HG02759 (cell line): ENCODE results near the gene DENND4A.
A peak's percentile ranks its signal among the peaks of the same experiment; 100 is the strongest.

ENCODE experiments used
- ATAC-seq: cut with Tn5 transposase; IDR thresholded peaks from one replicate; pipeline ENCODE4 v1.9.1; 2021; ENCODE audit warnings: mild to moderate bottlenecking, moderate library complexity; ENCODE audit not compliant: unreplicated experiment

Gene DENND4A

DNA sequence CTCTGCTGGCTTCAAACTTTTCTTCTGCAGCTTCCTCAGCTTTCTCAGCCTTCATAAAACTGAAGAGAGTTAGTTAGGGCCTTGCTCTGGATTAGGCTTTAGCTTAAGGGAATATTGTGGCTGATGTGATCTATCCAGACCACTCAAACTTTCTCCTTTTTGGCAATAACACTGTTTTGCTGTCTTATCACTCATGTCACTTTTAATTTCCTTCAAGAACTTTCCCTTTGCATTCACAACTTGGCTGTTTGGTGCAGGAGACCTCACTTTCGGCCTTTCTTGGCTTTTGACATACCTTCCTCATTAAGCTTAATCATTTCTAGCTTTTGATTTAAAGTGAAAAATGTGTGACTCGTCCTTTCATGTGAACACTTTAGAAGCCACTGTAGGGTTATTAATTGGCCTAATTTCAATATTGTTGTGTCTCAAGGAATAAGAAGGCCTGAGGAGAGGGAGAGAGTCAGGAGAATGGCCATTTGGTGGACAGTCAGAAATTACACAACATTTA is 109.6 kb downstream of the DENND4A start:
- no peak for ATAC-seq

DNA sequence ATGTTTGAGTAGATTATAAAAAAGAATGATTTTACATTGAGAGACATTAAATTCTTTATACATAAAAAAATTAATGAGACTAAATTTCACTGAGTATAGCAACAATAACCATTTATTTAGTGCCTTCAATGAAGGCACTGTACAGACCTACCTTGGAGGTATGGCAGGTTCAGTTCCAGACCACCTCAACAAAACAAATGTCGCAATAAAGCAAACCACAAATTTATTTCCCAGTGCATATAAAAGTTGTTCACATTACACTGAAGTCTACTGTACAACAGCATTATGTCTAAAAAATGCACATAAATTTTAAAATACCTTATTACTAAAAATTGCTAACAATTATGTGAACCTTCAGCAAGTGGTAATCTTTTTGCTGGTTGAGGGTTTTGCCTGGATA is 111.5 kb downstream of the DENND4A start:
- ATAC-seq = no peak

DNA sequence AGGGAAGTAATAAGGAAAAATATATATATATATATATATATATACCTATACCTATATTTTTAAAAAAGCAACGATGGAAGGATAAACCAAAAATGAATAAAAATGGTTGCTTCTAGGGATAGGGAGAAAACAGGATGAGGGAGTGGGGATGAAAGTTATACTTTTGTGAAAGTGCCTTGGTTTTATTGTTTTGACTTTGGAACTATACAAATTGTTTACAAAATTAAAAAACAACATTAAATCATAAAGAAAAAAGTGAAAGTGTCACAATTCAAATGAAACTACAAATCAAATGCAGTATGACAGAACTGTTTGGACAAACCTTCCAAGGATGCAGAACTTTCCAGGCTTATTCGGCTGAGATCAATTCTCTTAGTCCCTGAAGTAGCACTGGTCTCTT is 116.0 kb downstream of the DENND4A start:
- ATAC-seq = no peak

DNA sequence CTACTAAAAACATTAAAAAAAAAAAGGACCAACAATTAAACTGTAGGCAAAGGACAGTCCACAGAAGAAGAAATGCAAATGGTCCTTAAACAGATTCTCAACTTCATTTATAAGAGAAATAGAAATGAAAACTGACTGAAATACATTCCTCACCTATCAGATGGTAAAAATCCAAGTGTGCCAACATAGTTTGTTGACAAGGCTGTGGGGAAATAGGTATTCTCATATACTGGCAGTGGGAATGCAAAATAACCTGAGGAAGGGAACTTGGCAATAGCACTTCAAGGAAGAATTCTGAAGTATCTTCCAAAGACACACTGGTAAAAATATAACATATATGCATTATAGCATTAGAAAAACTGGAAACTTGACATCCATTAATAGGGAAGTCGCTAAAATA is 116.5 kb downstream of the DENND4A start:
- ATAC-seq = no peak

DNA sequence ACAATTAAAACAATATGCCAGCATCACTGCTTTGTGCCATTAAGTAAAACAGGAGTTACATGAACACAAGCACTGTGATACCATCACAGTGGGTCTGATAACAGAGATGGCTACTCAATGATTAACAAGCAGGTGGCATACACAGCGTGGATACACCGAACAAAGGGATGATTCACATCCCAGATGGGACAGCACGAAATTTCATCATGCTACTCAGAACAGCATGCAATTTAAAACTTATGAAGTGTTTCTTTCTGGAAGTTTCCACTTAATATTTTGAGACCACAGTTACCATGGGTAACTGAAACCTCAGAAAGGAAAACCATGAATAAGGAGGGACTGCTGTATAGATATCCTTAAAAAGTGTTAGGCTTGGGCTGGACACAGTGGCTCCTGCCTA is 125.8 kb downstream of the DENND4A start:
- no peak for ATAC-seq

DNA sequence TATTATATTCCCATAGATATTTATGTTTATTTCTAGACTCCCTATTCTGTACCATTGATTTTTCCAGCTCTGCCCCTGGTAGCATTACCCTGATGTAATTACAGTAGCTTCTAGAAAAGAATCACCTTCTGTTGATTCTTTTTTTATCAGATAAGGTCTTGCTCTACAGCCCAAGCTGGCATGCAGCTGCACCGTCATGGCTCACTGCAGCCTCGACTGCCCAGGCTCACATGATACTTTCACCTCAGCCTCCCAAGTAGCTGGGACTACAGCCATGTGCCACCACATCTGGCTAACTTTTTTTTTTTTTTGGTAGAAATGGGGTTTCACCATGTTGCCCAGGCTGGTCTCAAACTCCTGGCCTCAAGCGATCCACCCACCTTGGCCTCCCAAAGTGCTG is 128.6 kb downstream of the DENND4A start:
- ATAC-seq = peak; percentile 85

DNA sequence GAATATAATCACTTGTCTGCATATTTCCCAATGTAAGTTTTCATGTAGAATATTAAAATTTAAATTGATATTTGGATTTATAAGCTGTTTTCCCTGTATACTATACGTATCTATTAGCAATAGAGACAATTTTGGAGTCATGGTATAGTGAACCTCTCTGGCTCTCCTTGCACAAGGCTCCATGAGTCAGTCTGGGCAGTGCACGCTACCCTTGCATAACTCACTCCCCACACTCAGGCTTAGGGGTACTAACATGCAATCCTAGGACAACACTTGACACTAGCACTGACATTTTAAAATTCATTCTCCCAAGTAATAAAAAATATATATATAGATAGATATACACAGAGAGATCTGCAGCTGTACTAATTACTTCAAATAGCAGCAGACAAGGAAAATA is 131.2 kb downstream of the DENND4A start:
- ATAC-seq = no peak

DNA sequence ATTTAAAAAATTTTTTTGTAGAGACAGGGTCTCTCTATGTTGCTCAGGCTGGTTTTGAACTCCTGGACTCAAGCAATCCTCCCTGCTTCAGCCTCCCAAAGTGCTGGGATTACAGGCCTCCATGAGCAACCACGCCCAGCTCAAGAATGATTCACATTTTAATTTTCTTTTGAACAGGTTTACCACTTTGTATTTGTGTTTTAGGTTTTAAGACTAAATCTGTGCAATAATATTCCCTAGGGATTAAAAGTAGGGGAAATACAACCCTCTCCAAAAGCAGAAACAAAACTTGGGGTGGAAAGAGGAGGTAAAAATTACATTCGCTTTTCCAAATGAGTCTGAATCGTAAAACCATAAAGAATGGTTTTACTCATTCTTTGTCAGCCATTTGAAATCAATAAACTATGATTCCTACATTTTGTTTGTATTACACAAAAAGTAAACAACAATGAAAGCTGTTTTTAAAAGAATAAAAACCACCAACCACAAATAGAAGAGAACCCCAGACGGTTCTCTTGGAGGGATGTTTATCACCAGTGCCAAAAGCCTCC is 132.5 kb downstream of the DENND4A start:
- no peak for ATAC-seq

DNA sequence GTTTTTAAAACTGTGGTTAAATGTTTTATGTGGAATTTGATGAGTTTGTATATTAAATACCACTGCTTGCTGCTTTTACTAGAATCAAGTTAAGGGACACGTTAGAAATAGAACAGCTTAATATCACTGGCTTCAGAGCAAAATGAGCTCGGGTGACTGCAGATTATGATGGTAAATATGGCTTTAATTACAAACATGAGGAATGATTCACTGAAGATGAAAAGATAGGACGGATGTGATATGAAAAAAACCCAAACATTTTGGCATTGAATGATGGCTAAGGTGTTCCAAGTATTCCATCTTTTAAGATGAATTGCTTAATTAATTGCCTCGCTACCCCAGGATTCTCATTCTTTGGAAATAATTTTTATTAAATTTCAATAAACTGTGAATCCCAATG is 136.6 kb downstream of the DENND4A start:
- ATAC-seq = no peak

DNA sequence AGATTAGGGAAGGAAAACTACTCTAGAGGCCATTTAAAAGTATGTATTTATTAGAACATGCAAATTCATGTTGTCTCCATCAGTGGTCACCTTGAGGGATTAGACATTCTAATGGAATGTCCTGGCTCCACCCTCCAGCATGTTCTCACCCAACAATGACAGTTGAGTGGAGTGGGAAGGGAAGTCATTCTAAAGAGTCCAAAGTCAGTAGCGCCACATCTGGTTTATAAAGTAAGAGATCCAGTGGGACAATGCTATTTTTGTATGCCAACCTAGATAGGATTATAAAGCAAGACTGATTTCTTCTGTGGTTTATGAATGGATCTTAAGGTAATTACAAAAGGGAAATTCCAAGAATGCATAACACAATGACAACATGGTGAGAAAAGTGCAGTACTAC is 137.1 kb downstream of the DENND4A start:
- no peak for ATAC-seq

DNA sequence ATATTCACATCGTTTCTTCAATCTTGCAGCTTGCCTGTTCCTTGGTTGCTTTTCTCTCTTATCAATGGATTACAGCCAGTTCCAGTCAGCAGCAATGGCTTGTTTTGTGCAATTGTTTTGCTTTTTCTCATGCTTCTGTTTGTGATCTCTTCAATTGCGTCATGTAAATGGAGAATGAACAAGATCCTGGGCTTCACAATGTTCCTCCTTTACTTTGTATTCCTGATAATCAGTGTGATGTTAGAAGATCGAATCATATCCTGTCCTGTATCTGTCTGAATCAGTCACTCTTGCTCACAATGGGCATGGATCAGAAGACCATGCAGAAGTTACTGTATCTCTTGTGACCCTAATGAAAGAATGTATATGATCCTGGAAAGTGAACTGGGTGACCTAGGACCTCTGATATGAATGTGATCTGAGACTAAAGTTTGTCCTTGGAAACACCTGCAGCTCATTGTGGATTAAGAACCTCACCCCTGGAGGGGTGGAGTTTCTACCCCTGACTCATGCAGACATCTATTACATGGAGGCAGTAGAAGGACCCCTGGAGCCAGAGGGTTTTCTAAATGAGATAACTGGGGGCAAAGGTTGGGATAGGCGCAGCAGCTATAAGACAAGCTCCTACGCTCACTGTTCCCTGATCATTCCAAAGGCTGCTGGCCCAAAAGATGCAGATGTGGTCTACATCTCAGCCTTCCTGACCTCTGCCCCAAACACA is 138.1 kb downstream of the DENND4A start:
- no peak for ATAC-seq

DNA sequence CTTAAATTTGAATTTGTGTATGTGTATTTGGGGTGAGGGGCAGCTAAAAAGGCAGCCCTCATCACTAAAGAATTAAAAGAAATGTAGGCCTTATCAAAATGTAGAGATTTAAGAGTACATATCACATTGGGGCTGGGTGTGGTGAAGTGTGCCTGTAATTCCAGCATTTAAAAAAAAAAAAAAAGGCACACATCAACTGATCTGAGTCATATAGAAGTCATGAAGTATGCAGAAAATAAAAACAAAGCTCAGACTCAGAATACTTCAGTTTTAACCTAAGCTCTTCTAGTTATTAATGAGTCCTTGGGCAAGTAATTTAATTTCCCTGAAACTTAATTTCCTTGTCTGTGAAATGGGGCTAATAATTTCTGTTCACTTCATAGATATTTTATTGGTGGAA is 138.8 kb downstream of the DENND4A start:
- ATAC-seq = no peak

DNA sequence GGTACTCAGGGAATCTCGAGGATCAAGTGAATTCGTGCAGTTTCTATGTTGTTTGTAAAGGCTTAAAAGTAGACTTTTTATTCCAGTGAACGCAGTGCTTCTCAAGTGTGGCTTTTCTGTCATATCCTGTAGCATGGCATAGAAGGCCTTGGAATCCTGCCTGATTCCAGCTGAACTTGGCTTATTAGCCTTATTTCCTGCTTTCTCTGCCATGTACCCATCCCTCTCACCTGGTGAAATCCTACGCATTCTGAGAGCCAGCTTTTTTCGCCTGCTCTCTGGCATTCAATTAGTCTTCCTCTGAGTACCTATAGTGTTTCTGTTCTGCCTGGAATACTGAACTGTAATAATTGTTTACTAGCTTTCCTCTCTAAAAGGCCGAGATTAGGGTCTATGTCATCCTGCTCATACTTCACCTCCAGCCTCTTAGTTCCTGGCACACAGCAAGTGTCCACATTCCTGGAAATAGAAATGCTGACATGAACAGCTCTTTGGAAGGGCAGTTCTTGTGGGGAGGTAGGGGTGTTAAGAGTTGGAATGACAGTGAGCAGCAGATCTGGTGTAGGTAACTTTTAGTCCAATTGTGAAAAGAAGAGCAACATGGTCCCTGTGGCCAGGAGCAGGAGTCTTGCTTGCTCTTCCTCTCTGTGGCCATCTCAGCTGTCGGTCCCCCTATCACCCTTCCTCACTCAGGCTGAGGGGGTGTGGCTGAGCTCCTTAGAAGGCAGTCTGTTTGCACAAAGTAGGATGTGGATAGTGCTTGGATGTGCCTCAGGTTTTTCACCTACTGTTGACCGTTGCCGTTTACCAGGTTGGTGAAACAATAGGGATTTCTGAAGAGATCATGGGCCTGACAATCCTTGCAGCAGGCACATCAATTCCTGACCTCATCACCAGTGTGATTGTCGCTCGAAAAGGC is 140.0 kb downstream of the DENND4A start:
- no peak for ATAC-seq

DNA sequence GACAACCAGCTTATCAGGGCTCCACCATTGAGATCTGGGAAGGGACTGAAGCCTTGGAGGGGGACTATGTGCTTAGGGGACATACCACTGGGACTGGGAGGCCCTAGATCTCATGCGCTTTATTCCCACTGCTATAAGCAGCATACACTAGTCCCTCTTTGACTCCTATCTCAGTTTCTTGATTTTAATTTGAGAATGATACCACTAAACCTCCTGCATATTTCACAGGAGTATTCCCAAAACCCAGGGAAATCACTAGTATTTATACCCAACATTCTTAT is 141.1 kb downstream of the DENND4A start:
- ATAC-seq = no peak

DNA sequence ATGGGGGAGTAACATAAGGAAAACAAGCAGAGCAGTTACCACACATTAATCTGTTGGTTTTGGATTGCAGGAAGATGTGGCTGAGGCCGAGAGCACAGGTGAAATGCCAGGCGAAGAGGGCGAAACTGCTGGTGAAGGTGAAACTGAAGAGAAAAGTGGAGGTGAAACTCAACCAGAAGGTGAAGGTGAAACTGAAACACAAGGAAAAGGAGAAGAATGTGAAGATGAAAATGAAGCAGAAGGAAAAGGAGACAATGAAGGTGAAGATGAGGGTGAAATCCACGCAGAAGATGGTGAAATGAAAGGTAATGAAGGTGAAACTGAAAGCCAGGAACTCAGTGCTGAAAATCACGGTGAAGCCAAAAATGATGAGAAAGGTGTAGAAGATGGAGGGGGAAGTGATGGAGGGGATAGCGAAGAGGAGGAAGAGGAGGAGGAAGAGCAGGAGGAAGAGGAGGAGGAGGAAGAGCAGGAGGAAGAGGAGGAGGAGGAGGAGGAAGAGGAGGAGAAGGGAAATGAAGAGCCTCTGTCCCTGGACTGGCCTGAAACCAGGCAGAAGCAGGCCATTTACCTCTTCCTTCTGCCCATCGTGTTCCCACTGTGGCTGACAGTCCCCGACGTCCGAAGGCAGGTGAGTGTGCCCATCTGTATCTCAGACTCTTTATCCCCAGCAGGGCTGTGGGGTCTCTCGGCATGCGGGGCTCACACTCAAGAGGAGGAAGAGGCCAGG is 141.6 kb downstream of the DENND4A start:
- no peak for ATAC-seq

DNA sequence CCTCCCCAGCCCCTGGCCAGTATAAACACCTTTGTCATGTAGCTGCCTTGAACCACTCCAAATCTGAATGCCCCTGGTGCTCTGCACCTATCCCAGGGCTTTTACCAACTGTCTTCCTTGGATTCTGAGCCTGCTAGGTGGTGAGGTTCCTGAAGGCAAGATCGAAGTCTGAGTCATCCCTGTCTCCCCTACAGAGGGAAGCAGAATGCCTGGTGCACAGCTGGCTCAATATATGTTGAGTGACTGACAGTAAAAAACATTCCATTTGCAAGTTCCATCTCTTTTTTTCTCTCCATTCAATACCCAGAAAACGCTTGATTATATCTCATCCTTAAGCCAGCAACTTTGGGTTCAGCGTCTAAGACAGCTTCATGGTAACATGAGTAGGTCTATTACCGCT is 145.6 kb downstream of the DENND4A start:
- no peak for ATAC-seq

DNA sequence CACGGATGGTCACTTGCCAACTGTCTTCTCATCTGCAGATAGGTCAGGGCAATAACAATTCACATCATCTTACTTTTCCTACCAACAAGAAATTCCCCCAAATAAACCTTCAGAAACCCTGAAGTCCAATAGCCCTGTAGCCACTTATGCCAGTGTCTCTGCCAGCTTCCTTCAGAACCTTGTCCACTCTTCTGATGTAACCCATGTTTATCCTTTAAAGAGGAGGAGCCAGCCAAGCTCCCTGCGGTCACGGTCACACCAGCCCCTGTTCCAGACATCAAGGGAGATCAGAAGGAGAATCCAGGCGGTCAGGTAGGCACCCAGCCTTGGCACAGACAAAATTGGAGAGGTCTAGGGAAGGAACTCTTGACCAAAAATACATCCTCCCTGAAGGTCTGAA is 146.7 kb downstream of the DENND4A start:
- no peak for ATAC-seq

DNA sequence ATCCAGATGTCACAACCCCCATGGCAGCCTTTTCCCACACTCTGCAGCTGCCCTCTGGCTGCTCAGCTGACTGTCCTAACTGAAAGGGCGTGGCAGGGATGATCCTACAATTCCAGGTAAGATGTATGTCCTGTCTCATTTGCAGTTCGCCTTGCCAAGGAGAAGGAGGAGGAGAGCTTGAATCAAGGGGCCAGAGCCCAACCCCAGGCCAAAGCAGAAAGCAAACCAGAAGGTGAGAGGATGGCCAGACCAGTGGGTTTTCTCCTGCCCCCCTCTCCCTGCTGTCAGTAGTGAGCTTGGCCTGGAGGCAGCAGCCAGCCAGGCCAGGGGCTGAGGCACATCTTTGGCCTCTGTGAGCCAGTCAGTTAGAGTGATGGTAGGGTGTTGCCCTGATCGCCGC is 147.8 kb downstream of the DENND4A start:
- no peak for ATAC-seq

DNA sequence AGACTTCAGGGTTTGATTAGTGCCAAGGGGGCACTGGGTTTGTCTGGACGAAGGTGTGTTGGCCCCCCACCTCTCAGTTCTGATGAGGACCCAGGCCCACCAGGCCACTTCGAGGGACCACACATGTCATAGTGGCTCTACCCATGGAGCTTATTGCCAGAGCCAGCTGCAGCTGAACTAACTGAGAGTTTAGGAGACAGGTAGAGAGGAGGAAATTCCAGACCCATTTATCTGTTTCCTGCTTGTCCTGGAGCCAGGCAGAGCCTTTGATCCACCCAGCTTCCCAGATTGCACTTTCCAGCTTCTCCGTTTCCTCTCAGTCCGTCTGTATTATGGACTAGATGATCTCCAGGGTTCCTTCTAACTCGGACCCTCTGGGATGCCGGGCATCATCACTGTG is 149.5 kb downstream of the DENND4A start:
- ATAC-seq = no peak

DNA sequence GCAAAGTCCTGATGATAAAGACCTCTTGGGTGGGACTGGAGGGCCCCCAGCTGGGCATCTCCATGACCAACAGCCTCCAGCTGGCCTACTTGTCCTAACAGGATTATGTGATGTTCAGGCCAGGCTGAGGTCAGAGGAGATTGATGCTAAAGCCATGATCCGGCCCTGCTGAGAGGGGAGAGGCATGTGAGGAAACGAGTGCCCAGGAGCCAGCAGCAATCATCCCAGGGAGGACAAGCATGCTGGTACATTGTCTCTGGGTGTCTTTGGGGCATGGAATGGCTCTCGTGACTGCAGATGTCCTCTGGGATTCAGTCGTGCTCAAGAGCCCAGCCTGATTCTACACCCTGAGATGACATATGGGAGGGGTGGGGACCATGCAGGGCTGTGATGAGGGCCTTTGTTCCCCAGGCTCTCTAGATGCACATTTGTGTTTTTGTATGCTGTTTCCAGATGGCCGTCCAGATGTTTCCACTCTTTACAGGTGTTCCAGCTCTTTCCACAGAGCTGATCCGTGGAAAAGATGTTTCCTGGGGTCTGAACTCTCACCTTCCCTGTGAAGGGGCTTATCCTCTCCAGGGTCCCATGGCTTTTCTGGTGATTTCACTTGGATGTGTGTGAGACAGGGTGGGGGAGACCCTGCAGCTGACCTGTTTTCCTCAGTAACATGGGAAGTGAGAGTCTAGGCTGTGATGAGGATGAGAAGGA is 150.2 kb downstream of the DENND4A start:
- no peak for ATAC-seq

DNA sequence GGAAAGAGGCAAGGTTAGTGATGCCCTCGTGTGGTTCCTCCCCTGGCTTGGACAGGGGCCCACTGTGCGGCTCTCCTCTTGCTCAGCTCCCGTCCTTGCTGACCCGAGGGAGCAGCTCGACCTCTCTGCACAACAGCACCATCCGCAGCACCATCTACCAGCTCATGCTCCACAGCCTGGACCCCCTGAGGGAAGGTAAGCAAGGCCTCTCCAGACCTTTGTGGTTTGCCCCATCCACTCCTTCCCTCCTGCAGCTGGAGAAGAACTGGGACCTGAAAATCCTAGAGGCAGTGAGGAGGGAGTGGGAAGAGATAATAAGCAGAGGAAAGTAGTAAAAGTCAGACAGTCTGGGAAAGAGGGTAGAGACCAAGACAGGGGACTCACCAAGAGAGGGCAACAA is 152.6 kb downstream of the DENND4A start:
- no peak for ATAC-seq
